Stimulated activated naive CD8-positive, alpha-beta T cell treated with anti-CD3 and anti-CD28 coated beads, Interleukin-15, amount 100 ng/mL, for 72 hours (primary cell): ENCODE data around the gene UFC1.
A peak's percentile ranks its signal among the peaks of the same experiment; 100 is the strongest.

Experiments used
- ATAC-seq: fragments of 150-1000 bp; cut with Tn5 transposase; 2 replicates; pipeline ENCODE4 v1.10.0; 2021; ENCODE audit warnings: mild to moderate bottlenecking, moderate library complexity
- DNase-seq, 2 donors: peaks; one replicate each; pipeline ENCODE4 v3.0.0; 2021 to 2022
- H3K27ac Mint-ChIP-seq, 2 donors: one replicate each; pipeline ENCODE4 v1.8.0; 2022; ENCODE audit warnings: mild to moderate bottlenecking in 2 of 2, mixed read lengths in 2 of 2, moderate library complexity in 2 of 2
- H3K27me3 Mint-ChIP-seq: one replicate; pipeline ENCODE4 v1.8.0; 2022; ENCODE audit warnings: mixed read lengths
- H3K4me1 Mint-ChIP-seq: one replicate; pipeline ENCODE4 v1.8.0; 2022; ENCODE audit warnings: mild to moderate bottlenecking, mixed read lengths
- H3K4me3 Mint-ChIP-seq, 2 donors: one replicate each; pipeline ENCODE4 v1.8.0; 2022; ENCODE audit warnings: mild to moderate bottlenecking in 2 of 2, mixed read lengths in 2 of 2, moderate library complexity in 1 of 2
- H3K9me3 Mint-ChIP-seq, 2 donors: one replicate each; pipeline ENCODE4 v1.8.0; 2022; ENCODE audit warnings: mixed read lengths in 2 of 2

Gene UFC1

DNA sequence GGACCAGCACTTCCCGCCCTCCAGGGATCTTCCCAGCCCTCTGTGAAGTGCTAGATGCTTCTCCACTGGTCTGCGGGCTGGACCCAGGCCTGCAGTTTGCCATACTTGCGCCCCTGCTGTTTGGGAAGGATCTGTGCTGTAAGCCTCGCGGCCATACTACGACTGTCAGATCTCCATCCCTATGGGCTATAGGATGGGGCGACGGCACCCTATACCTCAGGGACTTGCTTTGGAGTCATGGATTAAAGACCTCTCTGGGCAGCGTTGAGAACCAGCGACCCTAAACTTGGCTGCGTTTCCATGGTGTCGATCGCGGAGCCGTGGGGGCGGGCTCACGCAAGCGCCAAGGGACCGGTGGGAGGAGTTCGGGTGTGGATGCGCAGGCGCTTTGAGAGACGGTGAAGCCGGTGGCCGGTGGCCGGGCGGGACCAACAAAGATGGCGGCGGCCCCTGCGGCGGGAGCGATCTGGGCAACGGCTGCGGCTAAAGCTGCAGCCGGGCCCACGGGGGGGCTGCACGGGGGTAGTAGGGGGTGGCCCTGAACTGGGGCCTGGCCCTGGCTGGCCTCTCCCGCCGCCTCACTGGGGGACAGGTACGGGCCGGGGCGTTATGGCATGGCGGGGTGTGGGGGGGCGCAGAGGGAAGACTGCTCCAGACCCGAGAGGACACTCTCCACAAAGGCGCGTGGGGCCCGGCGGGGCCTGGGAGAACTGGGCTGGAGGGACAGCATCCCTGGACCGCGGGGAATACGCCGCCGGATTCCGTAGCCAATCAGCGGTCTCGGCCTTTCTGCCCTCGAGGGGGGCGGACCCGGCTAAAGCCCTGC is 5.5 kb downstream of the UFC1 start, which contains the start of gene USP21:
Gene USP21, plus strand, starts transcription at position 414 of the 826 bp plus-strand sequence. CDS start 1,141 bp downstream, outside the sequence.
- Mint-ChIP-seq H3K4me1 (peaks cover 79% of the 10 kb centered on the region), H3K9me3 (no peaks in the 10 kb centered on the region), H3K27ac (peak within 1 kb of the TSS; percentile 94 to 97), H3K27me3 (no peaks in the 10 kb centered on the region), H3K4me3 (peak within 1 kb of the TSS; percentile 90 to 94)
- ATAC-seq (peak; percentile 92), DNase-seq (peak; percentile 88 to 90)

DNA sequence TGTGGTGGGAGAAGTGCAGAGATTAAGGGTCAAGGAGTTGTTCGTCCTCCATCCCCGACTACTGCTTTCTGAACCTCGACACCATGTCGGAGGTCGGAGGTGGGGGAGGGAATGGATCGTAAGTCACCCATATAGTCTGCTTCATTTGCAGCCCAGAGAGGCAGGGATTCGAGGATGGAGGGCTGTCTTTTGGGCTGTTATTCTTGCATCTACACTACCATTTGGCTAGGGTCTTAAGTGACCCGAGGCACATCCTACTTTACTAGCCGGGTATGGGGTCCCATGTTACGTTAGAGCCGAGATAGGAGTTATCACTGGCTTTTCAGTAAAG is 6.1 kb downstream of the UFC1 start:
- Mint-ChIP-seq H3K4me3 (peak overlapping the region; percentile 90 to 94), H3K9me3 (no peaks in the 10 kb centered on the region), H3K27me3 (no peaks in the 10 kb centered on the region), H3K4me1 (peaks cover 79% of the 10 kb centered on the region), H3K27ac (peak overlapping the region; percentile 94 to 97)
- DNase-seq: no peak
- ATAC-seq: no peak

DNA sequence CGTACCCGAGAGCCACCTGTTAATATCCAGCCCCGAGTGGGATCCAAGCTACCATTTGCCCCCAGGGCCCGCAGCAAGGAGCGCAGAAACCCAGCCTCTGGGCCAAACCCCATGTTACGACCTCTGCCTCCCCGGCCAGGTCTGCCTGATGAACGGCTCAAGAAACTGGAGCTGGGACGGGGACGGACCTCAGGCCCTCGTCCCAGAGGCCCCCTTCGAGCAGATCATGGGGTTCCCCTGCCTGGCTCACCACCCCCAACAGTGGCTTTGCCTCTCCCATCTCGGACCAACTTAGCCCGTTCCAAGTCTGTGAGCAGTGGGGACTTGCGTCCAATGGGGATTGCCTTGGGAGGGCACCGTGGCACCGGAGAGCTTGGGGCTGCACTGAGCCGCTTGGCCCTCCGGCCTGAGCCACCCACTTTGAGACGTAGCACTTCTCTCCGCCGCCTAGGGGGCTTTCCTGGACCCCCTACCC is 6.9 kb downstream of the UFC1 start:
- Mint-ChIP-seq H3K27me3 (no peaks in the 10 kb centered on the region), H3K9me3 (no peaks in the 10 kb centered on the region), H3K4me1 (peaks cover 79% of the 10 kb centered on the region), H3K27ac (peak overlapping the region; percentile 7 to 22), H3K4me3 (peak overlapping the region; percentile 90 to 94)
- DNase-seq (no peak), ATAC-seq (no peak)

DNA sequence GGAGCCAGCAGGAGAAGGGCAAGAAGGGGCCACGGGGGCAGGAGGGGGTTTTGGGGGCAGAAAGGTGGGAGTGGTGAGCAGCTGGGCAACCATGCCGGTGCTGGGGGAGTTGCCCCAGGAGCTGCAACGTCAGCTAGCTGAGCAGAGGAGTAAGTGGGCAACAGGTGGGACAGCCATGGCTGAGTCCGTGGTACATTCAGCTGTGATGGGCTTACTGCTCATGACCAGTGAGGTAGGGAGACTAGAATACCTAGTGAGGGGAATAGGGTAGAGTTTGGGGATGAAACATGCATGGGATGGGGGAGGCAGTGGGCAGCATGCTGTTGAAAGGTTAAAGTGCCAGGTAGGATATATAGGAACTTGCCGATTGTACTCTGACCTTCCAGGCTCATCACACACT is 7.9 kb downstream of the UFC1 start:
- DNase-seq: no peak
- H3K4me3 Mint-ChIP-seq: no peak overlapping the region
- ATAC-seq: no peak
- peak overlapping the region; percentile 5 to 84 for H3K27ac Mint-ChIP-seq
- H3K9me3 Mint-ChIP-seq: no peaks in the 10 kb centered on the region
- H3K27me3 Mint-ChIP-seq: no peaks in the 10 kb centered on the region
- peaks cover 78% of the 10 kb centered on the region for H3K4me1 Mint-ChIP-seq

DNA sequence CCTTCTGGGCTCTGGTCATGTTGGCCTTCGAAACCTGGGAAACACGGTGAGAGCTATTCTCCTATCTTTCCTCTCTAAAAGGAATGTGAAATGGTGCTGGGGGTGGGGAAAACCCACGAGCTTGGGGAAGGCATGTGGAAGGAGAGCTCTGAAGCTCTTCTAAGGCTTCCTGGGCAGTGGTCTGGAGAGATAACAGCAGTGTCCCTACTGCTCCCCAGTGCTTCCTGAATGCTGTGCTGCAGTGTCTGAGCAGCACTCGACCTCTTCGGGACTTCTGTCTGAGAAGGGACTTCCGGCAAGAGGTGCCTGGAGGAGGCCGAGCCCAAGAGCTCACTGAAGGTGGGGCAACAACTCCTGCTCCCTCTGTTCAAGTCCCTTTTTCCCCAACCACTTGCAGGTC is 8.3 kb downstream of the UFC1 start:
- no peaks in the 10 kb centered on the region for H3K9me3 Mint-ChIP-seq
- H3K4me1 Mint-ChIP-seq: peaks cover 82% of the 10 kb centered on the region
- no peak overlapping the region for H3K4me3 Mint-ChIP-seq
- peak overlapping the region in 1 of 2 donors; percentile 5 for H3K27ac Mint-ChIP-seq
- no peak for DNase-seq
- no peaks in the 10 kb centered on the region for H3K27me3 Mint-ChIP-seq
- no peak for ATAC-seq

DNA sequence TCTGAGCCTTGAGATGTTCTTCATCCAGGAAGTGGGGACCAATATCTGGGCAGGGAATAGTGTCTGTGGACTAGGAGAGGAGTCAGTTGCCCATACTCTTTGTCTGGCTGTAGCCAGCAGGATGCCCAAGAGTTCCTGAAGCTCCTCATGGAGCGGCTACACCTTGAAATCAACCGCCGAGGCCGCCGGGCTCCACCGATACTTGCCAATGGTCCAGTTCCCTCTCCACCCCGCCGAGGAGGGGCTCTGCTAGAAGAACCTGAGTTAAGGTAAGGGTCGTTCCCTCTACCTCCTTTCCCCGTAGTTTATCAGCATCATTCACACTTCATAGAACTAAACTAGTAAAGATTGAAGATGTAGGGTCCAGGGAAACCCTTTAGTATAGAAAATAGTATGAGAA is 9.0 kb downstream of the UFC1 start:
- Mint-ChIP-seq H3K4me3 (no peak overlapping the region), H3K27me3 (no peaks in the 10 kb centered on the region)

DNA sequence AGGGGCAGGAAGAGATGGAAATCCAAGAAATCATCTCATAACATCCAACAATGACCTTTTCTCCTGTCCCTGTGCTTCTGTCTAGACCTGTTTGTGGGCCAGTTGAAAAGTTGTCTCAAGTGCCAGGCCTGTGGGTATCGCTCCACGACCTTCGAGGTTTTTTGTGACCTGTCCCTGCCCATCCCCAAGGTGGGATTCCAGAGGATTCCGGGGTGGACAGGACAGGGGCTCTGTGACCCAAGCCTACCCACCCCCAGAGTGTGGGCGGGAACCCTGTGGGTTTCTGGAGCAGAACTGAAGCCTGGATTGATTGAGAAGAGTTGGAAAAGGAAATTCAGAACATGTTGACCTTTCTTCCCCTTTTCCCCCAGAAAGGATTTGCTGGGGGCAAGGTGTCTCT is 10.0 kb downstream of the UFC1 start:
- Mint-ChIP-seq H3K4me3 (no peak overlapping the region), H3K27ac (peak overlapping the region in 1 of 2 donors; percentile 8), H3K4me1 (peaks cover 87% of the 10 kb centered on the region), H3K9me3 (no peaks in the 10 kb centered on the region), H3K27me3 (no peaks in the 10 kb centered on the region)
- DNase-seq (no peak), ATAC-seq (no peak)

More for the DNA sequence above, 9.0 kb downstream of the UFC1 start:
- ATAC-seq (no peak), DNase-seq (no peak)
- Mint-ChIP-seq H3K4me1 (peaks cover 89% of the 10 kb centered on the region), H3K27ac (peak overlapping the region in 1 of 2 donors; percentile 83), H3K9me3 (no peaks in the 10 kb centered on the region)

DNA sequence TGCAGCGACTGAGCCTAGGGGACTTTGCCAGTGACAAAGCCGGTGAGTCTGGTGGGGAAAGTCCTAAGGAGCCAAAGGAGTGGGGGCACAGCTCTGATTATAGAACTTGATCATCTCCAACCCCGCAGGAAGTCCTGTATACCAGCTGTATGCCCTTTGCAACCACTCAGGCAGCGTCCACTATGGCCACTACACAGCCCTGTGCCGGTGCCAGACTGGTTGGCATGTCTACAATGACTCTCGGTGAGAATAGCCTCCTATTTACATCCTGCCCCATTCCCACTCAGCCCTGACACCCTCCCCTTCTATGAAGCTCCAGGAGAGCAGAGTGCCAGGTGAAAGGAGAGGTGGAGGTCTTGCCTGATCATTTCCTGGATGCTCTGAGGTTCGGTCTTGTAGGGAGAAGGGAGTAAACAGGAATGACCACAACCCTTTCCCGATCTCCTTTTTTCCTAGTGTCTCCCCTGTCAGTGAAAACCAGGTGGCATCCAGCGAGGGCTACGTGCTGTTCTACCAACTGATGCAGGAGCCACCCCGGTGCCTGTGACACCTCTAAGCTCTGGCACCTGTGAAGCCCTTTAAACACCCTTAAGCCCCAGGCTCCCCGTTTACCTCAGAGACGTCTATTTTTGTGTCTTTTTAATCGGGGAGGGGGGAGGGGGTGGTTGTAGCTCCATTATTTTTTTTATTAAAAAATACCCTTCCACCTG is 11.3 kb downstream of the UFC1 start:
- DNase-seq (no peak), ATAC-seq (no peak)
- Mint-ChIP-seq H3K9me3 (no peaks in the 10 kb centered on the region), H3K4me1 (peaks cover 81% of the 10 kb centered on the region), H3K27me3 (no peaks in the 10 kb centered on the region), H3K4me3 (peak overlapping the region; percentile 36 to 96), H3K27ac (peak overlapping the region; percentile 90 to 97)

DNA sequence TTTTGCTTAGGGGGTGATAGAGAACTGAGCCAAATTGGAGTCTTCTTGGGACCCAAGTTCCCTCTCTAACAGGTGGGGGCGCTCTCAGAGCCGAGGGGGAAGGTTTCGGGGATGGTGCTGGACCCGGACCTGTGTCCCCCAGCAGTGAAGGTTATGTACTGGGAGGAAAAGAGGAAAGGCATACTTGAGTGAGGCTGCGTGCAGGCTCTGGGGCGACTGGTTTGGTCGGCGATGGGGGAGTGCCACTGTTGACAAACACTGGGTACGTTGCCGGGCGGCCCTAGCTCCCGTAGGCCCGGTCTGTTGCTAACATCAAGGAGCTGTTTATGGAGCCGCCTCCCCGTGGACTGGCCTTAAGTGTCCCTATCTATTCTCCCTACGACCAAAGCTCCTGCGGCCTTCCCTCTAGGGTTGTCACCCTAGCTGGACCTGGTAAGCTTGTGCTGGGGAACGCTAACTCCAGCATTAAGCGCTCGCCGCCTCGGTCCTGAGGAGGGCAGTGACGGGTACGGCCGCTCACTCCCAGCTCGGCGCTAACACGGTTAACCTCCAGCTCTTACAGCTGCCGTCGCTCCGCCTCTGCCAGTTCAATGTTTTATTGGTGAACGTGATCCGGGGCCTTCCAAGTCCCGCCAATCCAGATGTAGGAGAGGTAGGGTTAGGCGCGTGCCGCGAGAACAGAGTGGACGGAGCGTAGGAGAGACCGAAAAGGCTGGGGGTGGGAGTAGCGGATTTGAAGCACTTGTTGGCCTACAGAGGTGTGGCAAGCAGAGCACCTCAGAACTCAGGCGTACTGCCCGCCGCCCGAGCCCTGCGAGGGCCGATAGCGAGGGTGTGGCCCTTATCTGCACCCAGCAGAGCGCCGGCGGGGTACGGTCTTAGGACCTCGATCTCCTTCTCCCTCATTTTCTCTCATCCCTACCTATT is 12.2 kb downstream of the UFC1 start, which contains the start of gene PPOX:
Gene PPOX, plus strand, starts transcription at position 685 of the 927 bp plus-strand sequence. CDS start 422 bp downstream, outside the sequence.
- ATAC-seq (peak; percentile 96), DNase-seq (peak; percentile 91 to 97)
- no peaks in the 10 kb centered on the region for H3K9me3 Mint-ChIP-seq
- H3K27ac Mint-ChIP-seq: peak within 1 kb of the TSS; percentile 97 to 100
- no peaks in the 10 kb centered on the region for H3K27me3 Mint-ChIP-seq
- H3K4me1 Mint-ChIP-seq: peaks cover 73% of the 10 kb centered on the region
- H3K4me3 Mint-ChIP-seq: peak within 1 kb of the TSS; percentile 86 to 96

DNA sequence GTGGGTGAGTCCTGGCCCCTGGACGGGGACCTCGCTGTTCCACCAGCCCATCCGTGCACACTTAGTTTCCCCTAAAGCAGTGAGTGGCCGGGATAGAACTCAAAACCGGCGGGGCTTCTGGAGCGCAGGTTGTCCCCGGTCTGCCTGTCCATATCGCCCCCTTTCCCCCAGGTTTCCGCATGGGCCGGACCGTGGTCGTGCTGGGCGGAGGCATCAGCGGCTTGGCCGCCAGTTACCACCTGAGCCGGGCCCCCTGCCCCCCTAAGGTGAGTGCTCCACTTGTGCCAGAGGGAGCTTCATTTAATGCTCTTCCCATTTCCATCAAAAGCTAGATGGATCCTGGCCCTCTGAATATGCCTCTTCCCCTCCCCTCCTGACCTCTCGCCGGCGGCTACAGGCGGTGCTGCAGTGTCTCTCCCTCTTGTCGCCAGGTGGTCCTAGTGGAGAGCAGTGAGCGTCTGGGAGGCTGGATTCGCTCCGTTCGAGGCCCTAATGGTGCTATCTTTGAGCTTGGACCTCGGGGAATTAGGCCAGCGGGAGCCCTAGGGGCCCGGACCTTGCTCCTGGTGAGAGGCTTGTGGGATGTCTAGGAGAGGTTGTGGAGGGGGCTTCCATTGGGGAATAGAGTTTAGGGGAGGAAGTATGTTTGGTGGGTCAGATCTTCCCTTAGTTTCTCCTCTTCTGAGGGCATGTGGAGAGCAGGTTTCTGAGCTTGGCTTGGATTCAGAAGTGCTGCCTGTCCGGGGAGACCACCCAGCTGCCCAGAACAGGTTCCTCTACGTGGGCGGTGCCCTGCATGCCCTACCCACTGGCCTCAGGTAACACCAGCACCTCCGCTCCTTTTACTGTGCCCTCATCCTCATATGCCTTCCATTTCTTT is 13.1 kb downstream of the UFC1 start:
- ATAC-seq: no peak
- no peaks in the 10 kb centered on the region for H3K9me3 Mint-ChIP-seq
- DNase-seq: no peak
- no peaks in the 10 kb centered on the region for H3K27me3 Mint-ChIP-seq
- H3K27ac Mint-ChIP-seq: peak overlapping the region; percentile 97 to 100
- H3K4me1 Mint-ChIP-seq: peaks cover 73% of the 10 kb centered on the region
- peak overlapping the region; percentile 86 to 96 for H3K4me3 Mint-ChIP-seq

DNA sequence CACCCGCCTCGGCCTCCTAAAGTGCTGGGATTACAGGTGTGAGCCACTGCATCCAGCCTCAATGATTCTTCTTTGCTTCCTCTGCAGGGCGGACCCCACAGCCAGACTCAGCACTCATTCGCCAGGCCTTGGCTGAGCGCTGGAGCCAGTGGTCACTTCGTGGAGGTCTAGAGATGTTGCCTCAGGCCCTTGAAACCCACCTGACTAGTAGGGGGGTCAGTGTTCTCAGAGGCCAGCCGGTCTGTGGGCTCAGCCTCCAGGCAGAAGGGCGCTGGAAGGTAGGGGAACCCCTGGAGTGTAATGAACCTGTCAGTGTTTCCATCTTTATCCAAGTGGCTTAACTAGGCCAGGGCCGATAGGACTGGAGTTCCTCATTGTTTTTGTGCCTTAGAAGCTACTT is 15.1 kb downstream of the UFC1 start:
- no peak overlapping the region for H3K27ac Mint-ChIP-seq

DNA sequence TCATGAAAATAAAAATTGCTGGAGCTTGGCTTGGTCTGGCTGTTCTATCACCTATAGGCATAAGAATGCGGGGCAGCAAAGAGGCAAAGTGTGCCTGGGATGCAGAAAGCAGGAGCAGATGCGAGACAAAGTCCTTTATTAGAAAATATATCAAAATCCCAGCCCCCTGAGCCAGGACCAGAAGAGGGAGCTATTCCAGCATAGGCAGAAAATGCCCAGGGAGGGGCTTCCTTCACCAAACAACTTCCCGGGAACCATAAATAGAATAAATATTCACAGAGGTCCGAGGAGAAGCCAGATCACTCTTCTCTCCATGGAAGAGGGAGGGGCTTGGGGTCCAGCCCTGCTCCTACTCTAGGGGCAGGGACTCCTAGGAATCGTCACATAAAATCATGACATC is 17.4 kb downstream of the UFC1 start:
- H3K9me3 Mint-ChIP-seq: no peaks in the 10 kb centered on the region
- no peaks in the 10 kb centered on the region for H3K27me3 Mint-ChIP-seq
- H3K4me1 Mint-ChIP-seq: peaks cover 75% of the 10 kb centered on the region
- ATAC-seq (no peak), DNase-seq (no peak)
- H3K4me3 Mint-ChIP-seq: no peak overlapping the region
- H3K27ac Mint-ChIP-seq: peak overlapping the region; percentile 9 to 93

More for the DNA sequence above, 15.1 kb downstream of the UFC1 start:
- Mint-ChIP-seq H3K27me3 (no peaks in the 10 kb centered on the region), H3K9me3 (no peaks in the 10 kb centered on the region), H3K4me1 (peaks cover 73% of the 10 kb centered on the region), H3K4me3 (no peak overlapping the region)
- no peak for ATAC-seq
- no peak for DNase-seq

DNA sequence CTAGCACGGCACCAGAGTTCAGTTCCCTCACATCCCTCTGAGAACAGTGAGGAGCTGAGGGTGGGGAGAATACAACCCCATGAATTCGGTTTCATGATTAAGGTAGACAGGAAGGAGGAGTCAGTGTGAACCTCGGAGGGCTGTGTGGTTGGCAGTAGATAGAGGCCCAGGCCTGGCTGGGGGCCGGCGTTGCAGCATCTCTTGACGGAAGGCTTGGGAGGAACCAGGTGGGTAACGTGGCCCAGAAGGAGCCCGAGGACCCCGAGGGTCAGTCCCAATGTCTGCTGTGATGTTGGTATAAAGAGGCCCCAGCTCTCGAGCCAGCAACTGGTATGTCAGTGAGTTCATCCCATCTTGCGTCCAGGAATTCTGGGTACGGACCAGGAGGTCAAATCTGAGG is 17.9 kb downstream of the UFC1 start:
- Mint-ChIP-seq H3K27ac (no peak overlapping the region), H3K27me3 (no peaks in the 10 kb centered on the region), H3K9me3 (no peaks in the 10 kb centered on the region), H3K4me1 (peaks cover 80% of the 10 kb centered on the region), H3K4me3 (no peak overlapping the region)
- ATAC-seq: no peak
- DNase-seq: no peak

DNA sequence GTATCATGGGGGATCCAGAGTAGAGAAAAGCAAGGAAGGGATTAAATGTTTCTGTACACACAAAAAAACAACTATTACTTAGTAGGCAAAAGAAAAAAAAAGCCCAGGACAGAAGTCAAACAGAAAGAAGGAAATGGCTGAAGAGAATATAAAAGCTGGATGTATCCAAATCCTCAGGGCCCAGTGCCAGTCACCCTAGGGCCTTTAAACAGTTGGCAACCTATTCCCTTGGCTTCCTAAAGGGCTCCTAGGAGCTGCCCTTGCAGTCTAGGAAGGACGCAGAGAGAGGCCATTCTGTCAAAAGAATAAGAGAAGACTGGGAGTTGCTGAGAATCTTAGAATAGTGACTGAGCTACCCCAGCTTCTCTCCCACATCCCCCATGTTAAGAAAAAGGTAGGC is 18.6 kb downstream of the UFC1 start:
- peaks cover 73% of the 10 kb centered on the region for H3K4me1 Mint-ChIP-seq
- no peaks in the 10 kb centered on the region for H3K9me3 Mint-ChIP-seq

More for the DNA sequence above, 18.6 kb downstream of the UFC1 start:
- Mint-ChIP-seq H3K4me3 (no peak overlapping the region), H3K27ac (peak overlapping the region; percentile 60 to 72), H3K27me3 (no peaks in the 10 kb centered on the region)
- ATAC-seq: no peak
- DNase-seq: no peak
